ENCODE measurements around the gene CACYBP. TPM values are rescaled to one million over a fixed set of nuclear protein-coding genes. Genes with fewer than 3 reads are reported as not detected.

The CACYBP gene
- polyA plus RNA-seq, 1 experiment: 71.2 TPM

DNA sequence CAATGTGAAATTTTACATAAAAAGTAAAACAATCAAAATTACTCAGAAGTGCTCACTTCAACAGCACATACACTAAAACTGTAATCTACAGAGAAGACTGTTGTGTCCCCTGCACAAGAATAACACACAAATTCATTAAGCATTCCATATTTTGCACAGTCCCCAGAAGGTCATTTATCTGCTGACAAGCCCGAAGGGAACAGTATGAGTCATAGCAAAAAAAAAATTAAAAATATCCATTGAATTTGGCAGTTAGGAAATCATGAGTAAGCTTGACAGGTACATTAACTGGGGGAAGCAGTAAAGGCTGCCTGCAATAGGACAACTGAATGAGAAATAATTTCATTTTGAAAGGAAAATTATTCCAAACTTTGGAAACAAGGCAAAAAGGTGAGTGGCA, 3.3 kb upstream of the CACYBP start:
- H3K4me3 ChIP-seq (ENCODE audit: low read depth, low read length): no peak overlapping the region
- TF ChIP-seq, protein P1, sequence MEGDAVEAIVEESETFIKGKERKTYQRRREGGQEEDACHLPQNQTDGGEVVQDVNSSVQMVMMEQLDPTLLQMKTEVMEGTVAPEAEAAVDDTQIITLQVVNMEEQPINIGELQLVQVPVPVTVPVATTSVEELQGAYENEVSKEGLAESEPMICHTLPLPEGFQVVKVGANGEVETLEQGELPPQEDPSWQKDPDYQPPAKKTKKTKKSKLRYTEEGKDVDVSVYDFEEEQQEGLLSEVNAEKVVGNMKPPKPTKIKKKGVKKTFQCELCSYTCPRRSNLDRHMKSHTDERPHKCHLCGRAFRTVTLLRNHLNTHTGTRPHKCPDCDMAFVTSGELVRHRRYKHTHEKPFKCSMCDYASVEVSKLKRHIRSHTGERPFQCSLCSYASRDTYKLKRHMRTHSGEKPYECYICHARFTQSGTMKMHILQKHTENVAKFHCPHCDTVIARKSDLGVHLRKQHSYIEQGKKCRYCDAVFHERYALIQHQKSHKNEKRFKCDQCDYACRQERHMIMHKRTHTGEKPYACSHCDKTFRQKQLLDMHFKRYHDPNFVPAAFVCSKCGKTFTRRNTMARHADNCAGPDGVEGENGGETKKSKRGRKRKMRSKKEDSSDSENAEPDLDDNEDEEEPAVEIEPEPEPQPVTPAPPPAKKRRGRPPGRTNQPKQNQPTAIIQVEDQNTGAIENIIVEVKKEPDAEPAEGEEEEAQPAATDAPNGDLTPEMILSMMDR (IDR thresholded peaks at IDR 0.05; ENCODE audit: low read depth, low read length): no peak
- CTCF ChIA-PET: interaction anchor here (1.1 to 1.5 kb wide), 2 partner anchors 18 to 21 kb away, joined by 3 read pairs; no protein-coding TSS in a partner anchor
- no peak for DNase-seq (ENCODE audit: low read depth, low spot score)
- no peak overlapping the region for H3K27ac ChIP-seq (ENCODE audit: low read depth, low read length)
- H3K9me3 ChIP-seq (ENCODE audit: control insufficient read depth, insufficient read depth, low read length): no peaks in the 10 kb centered on the region
- POLR2A ChIA-PET: no interaction called here
- no peaks in the 10 kb centered on the region for H3K27me3 ChIP-seq (ENCODE audit: control insufficient read depth, insufficient read depth, low read length)

DNA sequence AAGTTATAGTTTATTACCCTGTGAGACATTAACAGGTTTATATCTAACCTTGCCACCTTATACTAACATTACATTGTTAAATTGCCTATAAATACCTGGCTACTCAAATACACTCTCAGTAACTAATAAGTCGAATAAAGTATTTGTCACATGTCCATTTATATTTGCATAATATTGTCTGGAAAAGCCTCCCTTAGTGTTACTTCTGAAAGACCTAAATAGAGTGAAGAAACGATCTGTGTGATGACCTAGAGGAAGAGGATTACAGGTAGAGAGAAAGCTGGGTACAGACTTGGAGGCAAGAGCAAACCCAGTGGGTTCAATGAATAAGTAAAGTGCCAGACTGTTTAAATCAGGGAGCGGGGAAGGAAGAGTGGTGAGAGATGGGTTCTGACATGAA, 2.7 kb upstream of the CACYBP start:
- TF ChIP-seq, protein P1 (IDR thresholded peaks at IDR 0.05; ENCODE audit: low read depth, low read length): no peak
- CTCF ChIA-PET: interaction anchor here (1.1 to 3.3 kb wide), 4 partner anchors 10 to 226 kb away, joined by 3 to 17 read pairs (median 4); no protein-coding TSS in a partner anchor
- Histone ChIP-seq H3K27me3 (ENCODE audit: control insufficient read depth, insufficient read depth, low read length) (no peaks in the 10 kb centered on the region), H3K4me3 (ENCODE audit: low read depth, low read length) (no peak overlapping the region), H3K27ac (ENCODE audit: low read depth, low read length) (no peak overlapping the region), H3K9me3 (ENCODE audit: control insufficient read depth, insufficient read depth, low read length) (no peaks in the 10 kb centered on the region)
- POLR2A ChIA-PET: no interaction called here
- no peak for DNase-seq (ENCODE audit: low read depth, low spot score)

DNA sequence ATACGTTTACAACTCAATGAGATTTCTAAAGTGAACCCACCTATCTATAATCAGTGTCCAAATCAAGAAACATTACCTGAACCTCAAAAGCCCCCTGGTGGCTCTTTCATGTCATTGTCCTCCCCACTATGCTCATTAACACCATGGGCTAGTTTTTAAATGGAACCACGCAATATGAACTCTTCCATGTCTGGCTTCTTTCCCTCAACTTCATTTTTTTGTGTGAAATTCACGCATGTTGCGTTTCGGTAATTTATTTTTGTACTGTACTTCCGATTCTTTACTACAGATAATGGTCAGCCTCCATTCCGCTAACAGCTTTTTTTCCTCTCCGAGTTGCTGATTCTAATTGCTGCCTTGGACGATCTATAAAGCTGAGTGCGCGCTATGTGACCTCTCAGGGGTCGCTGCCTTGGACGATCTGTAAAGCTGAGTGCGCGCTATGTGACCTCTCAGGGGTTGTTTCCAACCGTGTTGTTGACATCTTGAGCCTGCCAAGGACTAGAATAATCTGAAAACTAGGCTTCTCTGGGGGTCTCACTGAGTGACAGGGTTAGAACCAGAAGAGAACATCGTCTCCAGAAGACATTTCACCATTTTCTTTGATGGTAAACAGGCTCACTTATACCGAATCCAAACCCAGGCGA, 1.1 kb upstream of the CACYBP start:
- POLR2A ChIA-PET: interaction anchor here (0.6 to 2.7 kb wide), 10 partner anchors 8 to 210 kb away, joined by 3 to 35 read pairs (median 4); partner anchors contain the start of gene MRPS14
- CTCF ChIA-PET: interaction anchor here (0.8 to 3.3 kb wide), 9 partner anchors 9 to 228 kb away, joined by 3 to 17 read pairs (median 3); partner anchors contain the start of gene MRPS14
- no peak for DNase-seq (ENCODE audit: low read depth, low spot score)
- Histone ChIP-seq H3K4me3 (ENCODE audit: low read depth, low read length) (peak overlapping the region; percentile 70), H3K27me3 (ENCODE audit: control insufficient read depth, insufficient read depth, low read length) (no peaks in the 10 kb centered on the region), H3K9me3 (ENCODE audit: control insufficient read depth, insufficient read depth, low read length) (no peaks in the 10 kb centered on the region), H3K27ac (ENCODE audit: low read depth, low read length) (peak overlapping the region; percentile 99)
- TF ChIP-seq, protein P1 (IDR thresholded peaks at IDR 0.05; ENCODE audit: low read depth, low read length): peak; percentile 78

DNA sequence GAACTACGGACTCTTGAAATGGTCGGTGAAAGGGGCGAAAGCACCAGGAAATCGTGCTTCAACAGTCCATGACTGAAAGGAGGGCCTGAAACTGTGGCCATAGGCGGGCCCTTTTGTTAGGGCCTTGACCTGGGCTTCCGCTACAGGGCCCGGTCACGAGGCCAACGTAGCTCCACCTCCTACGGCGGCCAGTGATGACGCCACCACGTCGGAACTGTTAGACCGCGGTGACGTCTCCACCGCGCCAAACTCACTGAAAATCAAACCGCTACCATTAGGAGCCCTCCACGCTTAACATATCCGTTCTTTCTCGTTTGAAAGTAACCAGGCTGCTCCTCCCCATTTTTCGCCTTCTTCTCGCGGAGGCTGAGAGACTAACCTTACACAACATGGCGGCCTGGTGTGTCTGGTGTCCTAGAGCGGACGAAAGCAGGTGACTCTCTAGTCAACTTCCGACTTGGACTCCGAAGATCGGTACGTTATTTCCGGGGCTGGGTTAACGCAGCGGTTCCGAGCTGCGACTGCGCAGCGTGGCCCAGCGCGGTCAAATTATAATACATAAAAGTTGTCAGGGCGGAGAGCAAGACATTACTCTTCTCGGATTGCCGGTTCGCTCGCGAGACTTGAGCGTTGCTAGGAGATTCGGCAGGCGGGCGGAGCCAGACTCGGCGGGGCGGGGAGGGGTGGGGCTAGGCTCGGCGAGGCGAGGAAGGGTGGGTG, 371 bp upstream of the CACYBP start:
- ChIA-PET CTCF (interaction anchor here (0.5 to 3.3 kb wide), 9 partner anchors 10 to 228 kb away, joined by 3 to 17 read pairs (median 3); partner anchors contain the start of gene MRPS14), POLR2A (interaction anchor here (0.6 to 2.7 kb wide), 14 partner anchors 9 to 1132 kb away, joined by 3 to 35 read pairs (median 4); partner anchors contain the start of gene MRPS14)
- Histone ChIP-seq H3K9me3 (ENCODE audit: control insufficient read depth, insufficient read depth, low read length) (no peaks in the 10 kb centered on the region), H3K27ac (ENCODE audit: low read depth, low read length) (peak overlapping the region; percentile 99), H3K4me3 (ENCODE audit: low read depth, low read length) (peak overlapping the region; percentile 84), H3K27me3 (ENCODE audit: control insufficient read depth, insufficient read depth, low read length) (no peaks in the 10 kb centered on the region)
- TF ChIP-seq, protein P1 (IDR thresholded peaks at IDR 0.05; ENCODE audit: low read depth, low read length): no peak
- peak; percentile 99 for DNase-seq (ENCODE audit: low read depth, low spot score)
